HG02852 (cell line): ENCODE measurements around the gene HAGH.

Experiments used
- ATAC-seq: cut with Tn5 transposase; IDR thresholded peaks from one replicate; pipeline ENCODE4 v1.9.1; 2021; ENCODE audit warnings: mild to moderate bottlenecking, moderate library complexity; ENCODE audit not compliant: unreplicated experiment

Gene HAGH

DNA sequence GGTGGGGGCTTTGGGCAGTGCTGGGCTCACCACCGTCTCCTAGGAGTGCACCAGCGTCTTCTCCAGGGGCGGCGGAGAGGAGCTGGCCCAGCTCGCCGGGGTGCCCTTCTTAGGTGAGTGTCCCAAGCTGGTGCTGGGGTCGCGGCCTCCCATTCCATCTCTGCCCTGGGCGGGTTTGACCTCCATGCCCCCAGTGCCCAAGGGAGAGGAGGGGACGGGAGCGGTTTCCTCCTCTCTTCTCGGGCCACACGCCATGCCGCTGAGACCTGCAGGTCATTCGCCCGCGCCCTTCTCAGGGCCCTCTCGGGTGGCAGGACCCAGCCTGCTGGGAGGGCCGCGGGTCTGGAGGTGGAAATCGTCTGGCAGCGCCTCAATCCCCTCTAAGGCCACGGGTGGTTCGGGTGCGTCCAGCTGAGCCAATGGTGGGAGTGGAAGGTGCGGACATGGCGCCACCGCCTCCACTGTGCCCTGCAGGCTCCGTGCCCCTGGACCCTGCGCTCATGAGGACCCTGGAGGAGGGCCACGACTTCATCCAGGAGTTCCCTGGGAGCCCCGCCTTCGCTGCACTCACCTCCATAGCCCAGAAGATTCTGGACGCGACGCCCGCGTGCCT, 38.4 kb downstream of the HAGH start:
- no peak for ATAC-seq

DNA sequence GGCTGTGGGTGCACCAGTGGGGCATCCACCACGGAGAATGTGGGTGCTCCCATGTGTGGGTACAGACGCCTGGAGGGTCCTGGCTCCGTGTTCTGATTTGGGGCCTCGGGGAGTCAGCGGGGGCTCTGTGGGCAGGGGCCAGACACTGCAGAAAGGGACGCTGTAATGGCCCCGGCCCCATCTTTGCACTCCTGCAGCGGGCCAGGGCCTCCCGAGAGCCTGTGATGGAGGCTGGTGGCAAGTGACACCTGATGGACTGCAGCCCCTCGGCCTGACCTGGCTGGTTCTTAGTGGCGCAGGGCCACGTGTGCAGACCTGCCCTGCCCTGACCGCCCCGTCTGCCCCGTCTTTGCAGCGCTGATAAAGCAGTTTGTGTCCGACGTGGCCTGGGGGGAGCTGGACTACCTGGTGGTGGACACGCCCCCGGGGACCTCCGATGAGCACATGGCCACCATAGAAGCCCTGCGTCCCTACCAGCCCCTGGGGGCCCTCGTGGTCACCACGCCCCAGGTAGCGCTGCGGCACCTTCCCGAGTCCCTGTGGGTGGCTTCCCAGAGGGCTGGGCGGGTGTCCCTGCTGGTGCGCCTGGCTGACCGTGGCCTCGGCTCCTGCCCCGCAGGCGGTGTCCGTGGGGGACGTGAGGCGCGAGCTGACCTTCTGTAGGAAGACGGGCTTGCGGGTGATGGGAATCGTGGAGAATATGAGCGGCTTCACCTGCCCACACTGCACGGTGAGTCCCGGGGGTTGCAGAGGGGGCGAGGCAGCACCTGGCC, 39.1 kb downstream of the HAGH start:
- no peak for ATAC-seq

DNA sequence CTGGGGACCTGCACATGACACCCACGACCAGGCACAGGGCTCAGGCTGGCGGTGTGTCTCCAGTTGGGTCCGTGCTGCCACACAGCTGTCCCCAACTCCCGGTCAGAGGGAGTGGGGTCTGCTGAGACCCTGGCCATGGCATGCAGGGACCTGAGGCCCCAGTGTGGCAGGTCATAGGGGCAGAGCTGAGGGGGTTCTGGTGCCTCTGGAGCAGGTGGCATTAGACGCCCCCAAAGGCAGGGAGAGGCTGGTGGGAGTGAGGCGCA, 39.6 kb downstream of the HAGH start:
- no peak for ATAC-seq

DNA sequence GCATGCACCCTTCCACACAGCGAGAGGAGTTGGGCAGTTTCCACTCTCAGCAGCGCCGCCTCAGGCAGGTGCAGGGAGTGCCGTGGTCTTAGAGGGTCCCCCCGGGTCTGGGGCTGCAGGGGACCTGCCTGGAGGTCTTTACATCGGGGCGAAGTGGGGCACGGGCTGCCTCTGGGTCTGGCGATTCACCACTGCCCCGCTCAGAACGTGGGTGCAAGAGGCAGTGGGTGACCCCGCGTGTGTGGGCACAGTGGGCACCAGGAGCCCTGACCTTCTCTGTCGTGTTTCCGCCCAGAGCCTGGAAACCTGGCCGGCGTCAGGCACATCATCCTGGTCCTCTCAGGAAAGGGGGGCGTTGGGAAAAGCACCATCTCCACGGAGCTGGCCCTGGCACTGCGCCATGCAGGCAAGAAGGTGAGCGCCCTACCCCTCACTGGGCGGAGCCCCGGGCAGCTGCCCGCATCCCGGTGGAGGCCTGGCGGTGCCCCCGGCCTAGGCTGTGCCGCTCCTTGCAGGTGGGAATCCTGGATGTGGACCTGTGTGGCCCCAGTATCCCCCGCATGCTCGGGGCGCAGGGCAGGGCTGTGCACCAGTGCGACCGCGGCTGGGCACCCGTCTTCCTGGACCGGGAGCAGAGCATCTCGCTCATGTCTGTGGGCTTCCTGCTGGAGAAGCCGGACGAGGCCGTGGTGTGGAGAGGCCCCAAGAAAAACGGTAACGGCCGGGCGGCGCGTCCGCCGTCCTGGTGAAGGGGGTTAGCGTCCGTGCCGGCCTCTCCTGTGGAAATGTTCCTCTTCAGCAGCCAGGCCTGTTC, 40.2 kb downstream of the HAGH start:
- no peak for ATAC-seq

DNA sequence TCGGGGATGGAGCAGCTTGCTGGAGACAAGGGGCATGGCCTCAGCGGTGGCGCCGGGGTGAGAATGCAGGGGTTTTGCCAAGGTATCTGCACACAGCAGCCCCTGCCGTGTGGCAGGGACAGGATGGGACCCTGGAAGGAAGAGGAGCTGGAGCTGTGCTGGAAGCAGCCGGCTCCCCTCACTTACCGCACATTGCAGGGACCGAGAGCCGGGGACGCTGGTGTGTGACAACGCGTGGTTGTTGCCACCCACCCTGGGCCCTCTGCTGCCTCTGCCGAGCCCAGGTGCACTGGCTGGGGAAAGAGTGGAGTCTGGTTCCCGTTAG, 40.8 kb downstream of the HAGH start:
- ATAC-seq: no peak

DNA sequence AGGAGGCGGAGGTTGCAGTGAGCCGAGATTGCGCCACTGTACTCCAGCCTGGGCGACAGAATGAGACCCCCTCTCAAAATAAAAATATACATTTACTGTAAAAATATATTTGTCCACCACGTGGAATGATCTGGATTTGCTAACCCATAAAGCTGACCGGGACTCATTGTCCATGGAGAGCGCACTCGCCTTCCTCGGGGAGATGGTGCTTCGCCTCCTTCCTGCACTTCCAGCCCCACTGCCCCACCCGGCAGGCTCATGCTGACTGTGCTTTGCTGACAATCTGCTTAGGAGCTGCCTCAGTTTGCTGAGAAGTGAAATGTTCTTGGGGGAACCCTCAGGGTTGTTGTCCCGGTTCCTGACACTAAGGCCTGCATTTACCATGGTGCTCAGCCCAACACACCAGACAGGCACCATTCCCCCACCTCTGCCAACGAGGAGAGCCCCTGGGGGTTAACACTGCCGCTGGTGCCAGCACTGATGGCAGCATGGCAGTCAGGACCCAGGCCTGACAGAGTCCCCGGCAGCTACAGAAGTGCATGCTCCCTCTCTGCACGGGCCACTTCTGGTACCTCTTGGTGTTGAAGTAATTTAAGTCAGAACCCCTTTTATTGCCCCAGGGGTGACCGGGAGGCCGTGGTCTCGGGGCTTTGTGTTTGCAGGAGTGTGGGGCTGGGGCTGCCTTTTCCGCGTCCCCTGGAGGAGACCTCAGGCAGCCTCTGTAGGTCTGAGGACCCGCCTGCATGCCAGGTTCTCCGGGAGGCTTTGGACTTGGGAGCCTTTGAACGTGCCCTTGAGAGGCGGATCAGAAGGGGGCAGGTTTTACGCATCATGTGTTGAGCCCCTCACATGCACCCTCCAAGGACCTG, 41.4 kb downstream of the HAGH start:
- no peak for ATAC-seq

DNA sequence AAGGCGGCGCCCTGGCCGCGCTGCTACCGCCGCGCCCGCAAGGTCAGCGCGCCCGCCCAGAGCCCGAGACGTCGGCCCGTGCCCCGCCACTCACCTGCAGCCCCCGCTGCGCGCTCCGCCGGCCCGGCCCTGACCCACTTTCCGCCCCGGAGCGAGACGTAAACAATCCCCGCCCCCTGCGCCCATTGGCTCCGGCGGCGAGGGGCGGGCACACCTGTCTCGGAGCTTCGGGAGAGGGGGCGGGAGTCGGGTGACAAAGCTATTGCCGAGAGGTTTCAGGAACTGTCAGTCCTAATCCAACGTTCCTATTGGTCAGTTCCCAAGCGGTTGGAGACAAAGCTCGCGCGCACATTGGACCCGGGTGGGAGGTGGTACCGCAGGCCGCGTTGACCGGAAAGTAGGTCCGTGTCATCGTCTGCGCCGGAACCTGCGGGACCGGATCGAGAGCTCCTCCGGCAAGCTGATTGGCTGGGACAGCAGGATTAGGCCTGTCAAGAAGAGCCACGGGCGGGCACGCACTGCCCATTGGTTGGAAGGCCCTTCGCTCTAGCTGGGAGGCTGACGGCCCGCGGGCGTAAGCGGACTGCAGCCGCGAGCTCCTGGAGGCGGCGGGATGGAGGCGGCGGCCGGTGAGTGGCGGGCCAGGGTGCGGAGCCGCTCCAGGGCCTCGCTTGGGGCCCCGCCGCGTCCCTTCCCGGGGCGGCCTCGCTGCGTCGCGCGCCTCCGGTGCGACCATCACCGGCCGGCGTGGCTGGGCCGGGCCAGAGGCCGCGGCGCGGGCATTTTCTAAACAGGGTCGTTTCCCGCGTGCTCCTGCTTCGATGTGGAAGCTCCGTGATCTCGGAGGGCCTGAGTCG, 44.0 kb downstream of the HAGH start, which contains the start of the genes NUBP2 and SPSB3:
Gene NUBP2, plus strand, starts transcription at position 553 of the 857 bp plus-strand sequence. Its CDS starts 61 bp downstream, at position 614.
Gene SPSB3, minus strand, starts transcription at position 164 of the 857 bp plus-strand sequence. CDS start 1,088 bp downstream, outside the sequence.
- ATAC-seq: peak; percentile 86

DNA sequence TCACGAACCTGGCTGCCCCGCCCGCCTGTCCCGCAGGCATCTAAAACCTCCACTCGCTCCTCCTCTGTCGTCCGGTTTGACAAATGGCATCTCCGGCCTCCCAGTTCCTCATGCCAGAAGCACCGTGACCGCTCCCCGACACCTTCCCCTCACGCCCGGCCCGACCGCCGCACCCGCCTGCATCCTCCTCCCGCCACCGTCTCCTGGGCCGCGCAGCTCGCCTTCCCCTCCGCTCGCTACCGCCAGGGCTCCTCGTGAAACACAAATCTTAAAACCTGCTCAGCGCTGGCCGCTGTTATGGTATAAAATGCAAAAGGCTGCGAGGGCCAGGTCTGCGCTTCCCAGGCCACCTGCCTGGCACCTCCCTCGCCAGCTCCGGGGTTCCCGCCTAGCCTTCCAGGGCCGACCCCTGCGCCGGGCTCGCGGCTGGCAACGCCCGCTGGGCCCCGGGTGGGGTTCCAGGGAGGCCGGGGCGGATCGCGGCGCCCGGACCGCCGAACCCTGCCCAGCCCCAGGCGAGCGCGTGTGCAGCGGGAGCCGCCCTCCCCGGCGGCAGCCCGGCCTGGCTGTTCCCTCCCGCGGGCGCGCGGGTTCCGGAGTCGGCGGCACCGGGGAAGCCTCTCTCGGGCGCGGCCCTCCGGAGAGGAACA, 44.7 kb downstream of the HAGH start:
- ATAC-seq: peak; percentile 5

DNA sequence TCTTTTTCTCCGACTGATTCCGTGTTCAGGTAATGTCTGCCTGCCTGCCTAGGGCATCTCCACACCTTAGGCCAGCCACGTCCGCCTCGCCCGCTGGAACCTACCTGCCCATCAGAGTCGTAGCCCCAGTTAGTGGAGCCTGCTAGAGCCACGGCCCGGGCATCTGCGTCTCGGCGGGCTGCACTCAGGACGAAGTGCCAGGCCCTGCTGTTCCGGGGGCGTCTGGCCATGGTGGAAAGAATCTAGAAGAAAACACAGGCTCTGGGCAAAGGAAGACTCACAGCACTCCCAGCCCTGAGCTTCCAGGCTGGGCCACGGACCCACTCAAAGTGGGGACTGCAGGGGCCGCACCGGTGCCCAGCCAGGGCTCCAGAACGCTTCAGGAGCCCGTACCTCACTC, 45.4 kb downstream of the HAGH start:
- ATAC-seq: no peak

DNA sequence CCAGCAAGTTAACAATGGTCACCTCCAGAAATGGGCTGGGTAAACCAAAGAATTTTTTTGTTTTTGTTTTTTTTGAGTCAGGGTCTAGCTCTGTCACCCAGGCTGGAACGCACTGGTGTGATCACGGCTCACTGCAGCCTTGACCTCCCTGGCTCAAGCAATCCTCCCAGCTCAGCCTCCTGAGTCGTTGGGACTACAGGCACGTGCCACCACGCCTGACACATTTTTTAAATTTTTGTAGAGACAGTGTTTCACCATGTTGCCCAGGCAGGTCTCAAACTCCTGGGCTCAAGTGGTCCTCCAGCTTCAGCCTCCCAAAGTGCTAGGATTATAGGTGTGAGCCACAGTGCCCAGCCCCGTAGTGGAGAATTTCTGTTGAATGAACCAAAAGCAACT, 46.0 kb downstream of the HAGH start:
- no peak for ATAC-seq

DNA sequence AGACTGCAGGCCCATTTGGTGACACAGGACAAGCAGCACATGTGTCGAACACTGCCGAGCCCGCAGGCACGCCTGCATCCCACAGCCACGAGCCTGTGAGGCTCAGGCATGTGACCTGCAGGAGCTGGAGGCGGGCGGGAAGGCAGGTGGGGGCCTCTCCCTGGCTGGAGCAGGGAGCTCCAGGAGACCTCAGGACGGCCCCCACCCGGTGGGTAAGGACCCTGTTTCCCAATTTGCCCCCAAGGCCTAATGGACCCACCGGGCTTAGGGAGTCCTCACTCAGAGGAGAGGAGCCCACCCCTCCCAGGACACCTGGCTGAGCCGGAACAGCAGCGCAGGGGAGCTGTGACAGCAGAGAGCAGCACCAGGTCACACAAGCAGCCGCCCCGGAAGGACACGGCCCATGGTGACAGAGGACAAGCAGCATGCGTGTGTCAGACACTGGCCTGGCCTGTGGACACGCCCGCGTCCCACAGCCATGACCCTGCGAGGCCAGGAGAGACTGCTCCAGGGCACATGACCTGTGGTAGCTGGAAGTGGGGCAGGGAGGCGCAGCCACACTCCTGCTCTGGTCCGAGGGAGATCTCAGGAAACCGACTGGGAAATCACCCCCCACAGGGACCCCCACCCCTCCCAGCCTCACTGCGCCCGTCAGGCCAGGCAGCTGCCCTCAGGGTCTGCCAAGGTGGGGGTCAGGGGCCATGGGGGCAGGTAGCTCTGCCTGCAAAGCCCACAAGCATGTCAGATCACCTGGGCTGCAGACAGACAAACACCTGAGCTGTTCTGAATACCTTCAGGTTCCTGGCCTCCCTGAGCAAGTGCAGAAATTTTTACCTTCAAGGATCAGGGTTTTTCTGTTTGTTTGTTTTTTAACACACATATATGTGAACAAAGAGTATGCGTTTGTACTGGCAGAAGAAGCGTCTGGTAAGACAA, 46.6 kb downstream of the HAGH start:
- ATAC-seq: no peak

DNA sequence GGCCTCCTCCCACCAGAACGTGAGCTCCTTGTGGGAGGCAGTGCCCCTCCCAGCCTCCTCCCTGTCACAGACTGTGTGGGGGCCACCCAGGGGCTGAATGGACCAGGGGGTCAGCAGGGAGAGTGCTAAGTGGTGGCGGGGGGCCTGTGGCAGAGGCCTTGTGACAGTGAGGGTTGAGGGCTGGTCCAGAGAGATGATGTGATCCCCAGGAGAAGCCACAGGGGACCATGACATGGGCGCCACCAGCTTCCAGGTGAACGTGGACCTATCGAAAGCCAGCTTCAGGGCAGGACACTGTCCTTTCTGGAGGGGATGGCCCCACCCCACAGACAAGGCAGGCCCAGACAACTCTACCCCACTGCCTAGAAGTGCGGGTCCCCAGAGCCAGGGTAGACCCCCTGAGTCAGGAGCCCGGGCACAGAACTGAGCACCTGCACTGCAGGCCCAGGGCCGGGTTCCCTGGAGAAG, 47.4 kb downstream of the HAGH start:
- ATAC-seq: no peak

DNA sequence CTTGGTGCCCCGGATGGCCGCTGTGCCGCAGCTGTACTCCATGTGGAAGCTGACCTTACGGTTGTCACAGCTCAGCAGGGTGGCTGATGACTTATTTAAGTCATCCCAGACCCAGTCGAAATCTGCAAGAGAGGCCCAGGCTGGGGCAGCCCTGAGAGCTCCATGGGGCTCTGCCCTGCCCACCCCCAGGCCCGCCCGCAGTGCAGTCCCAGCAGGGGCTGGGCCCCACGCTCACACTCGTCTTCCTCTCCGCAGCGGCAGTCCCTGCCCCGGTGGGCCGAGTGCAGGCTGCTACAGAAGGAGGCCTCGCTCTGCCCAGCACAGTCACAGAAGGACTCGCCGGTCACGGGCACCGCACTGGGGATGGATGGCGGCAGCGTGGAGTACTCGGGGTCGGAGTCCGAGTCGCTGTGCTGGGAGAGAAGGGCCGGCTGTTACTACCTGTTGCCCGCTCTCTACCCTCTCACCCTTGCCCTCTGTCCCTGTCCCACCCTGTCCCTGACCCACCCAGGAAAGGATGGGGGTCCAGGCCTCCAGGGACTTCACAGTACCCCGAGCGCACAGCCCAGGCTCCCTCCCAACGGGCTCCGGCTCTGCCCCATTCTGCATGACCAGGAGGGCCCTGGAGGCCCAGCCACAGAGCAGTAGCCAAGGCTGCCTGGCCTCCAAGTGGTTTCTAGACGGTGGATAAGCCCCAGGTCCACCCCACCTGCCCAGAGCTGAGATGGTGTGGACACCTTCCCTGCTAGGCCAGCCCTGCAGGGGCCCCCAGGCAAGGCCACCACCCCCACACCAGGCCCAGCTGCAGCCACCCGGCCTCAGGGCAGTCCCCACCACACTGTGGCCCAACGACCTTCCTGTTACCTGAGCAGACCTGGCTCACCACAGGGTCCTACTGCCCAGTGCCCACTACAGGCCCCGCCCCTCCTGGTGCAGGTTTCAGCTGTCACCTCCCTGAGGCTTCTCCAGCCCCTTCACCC, 48.1 kb downstream of the HAGH start:
- no peak for ATAC-seq

DNA sequence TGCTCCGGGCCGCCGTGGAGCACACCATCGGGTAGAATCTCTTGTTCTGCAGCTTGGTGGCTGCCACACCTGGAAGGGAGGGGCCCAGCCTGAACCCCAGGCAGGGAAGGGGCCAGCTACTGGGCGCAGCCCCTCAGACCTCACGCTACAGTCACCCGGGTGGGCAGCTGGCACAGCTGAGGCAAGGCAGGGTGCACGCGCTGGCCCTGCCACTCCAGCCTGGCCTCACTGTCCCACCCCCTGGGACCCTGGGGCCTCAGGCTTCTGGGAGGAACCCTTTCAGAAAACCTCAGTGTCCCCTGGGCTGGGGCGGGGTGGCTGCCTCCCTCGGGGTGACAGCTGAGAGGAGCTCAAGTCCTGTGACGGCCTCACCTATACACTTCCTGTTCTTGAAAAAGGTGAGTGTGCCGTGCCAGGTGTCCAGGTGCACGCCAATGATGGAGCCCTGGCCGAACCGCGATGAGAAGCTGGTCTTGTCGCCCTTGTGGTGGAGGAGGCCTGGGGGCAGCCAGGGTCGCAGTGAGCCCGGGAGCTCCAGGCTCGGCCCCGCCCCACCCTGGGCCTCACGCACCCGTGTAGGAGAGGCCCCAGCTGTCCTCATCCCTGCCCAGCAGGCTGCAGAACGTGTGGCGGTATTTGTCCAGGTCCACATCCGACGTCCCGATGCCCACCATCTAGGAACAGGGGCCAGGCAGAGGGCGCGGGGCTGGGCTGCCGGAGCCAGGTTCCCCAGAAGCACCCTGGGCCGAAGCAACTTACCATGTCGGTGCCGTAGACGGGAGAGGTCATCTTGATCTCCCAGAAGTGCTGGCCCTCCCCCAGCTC, 49.0 kb downstream of the HAGH start:
- no peak for ATAC-seq

DNA sequence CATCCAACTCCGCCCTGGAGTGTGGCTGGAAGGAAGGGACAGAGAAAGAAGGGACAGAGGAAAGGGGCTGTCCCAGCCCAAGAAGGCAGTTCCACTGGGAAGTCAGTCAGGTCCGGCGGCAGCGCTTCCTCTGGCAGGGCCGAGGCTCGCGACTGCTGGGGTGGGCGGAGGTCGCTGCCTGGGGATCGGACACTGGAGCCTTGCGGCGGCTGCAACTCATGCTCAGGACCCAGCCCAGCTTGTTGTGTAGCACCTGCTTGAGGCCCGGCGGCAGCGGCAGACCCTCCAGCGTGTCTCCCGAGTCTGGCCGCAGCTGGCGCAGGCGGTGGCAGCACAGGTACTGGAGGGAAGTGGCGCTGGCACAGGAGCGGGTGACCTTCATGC, 49.6 kb downstream of the HAGH start:
- no peak for ATAC-seq

DNA sequence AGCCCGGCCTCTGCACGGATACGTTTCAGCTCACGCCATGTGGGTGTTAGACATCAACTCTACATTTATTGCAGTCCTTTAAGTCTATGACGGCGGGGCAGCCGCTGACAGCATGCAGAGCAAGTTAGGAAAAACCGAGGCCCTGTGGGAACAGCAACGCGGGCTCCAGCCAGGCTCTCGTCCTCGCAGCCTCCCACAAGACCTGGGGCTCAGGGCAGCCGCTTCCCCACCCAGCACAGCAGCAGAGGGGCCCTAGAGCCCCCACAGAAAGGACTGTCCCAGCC, 50.0 kb downstream of the HAGH start:
- no peak for ATAC-seq
